Spleen (tissue), 11 donors: ENCODE data around the gene BABAM2. TPM values are rescaled to one million over a fixed set of nuclear protein-coding genes. Genes with fewer than 3 reads are reported as not detected.

Source experiments
- DNase-seq: peaks from one replicate; pipeline ENCODE4 v3.0.0-alpha.2; 2020
- H3K27ac ChIP-seq, 8 donors: fragments of 200-600 bp; sonication (generic) in 7 of 8; 1 replicate in 4 of 8; 2 replicates in 4 of 8; pipeline versions ENCODE4 v1.5.0 to v1.8.0; 2016 to 2021; ENCODE audit warnings: inconsistent platforms in 4 of 8, mild to moderate bottlenecking in 4 of 8, moderate library complexity in 1 of 8
- H3K27me3 ChIP-seq, 7 donors: fragments of 200-600 bp; sonication (generic) in 6 of 7; replicated peaks in 1 of 7; 1 replicate in 4 of 7; 2 replicates in 3 of 7; pipeline versions ENCODE4 v1.5.0 to v1.8.0; 2016 to 2021; ENCODE audit warnings: inconsistent platforms in 3 of 7, mild to moderate bottlenecking in 1 of 7
- H3K36me3 ChIP-seq, 6 donors: fragments of 200-600 bp; sonication (generic) in 5 of 6; 1 replicate in 4 of 6; 2 replicates in 2 of 6; pipeline versions ENCODE4 v1.5.0 to v1.8.0; 2016 to 2021; ENCODE audit warnings: inconsistent platforms in 2 of 6
- H3K4me1 ChIP-seq, 6 donors: fragments of 200-600 bp; sonication (generic) in 5 of 6; 1 replicate in 3 of 6; 2 replicates in 3 of 6; pipeline versions ENCODE4 v1.5.0 to v1.8.0; 2016 to 2021; ENCODE audit warnings: inconsistent platforms in 3 of 6
- H3K4me3 ChIP-seq, 8 donors: fragments of 200-600 bp; sonication (generic) in 7 of 8; 1 replicate in 4 of 8; 2 replicates in 4 of 8; pipeline versions ENCODE4 v1.5.0 to v1.8.0; 2016 to 2021; ENCODE audit warnings: inconsistent platforms in 4 of 8, mild to moderate bottlenecking in 4 of 8, moderate library complexity in 2 of 8
- H3K9me3 ChIP-seq, 8 donors: fragments of 200-600 bp; sonication (generic) in 7 of 8; 1 replicate in 4 of 8; 2 replicates in 4 of 8; pipeline versions ENCODE4 v1.5.0 to v1.8.0; 2016 to 2021; ENCODE audit warnings: inconsistent platforms in 4 of 8
- CTCF ChIP-seq, 11 experiments: fragments of 200-600 bp in 7 of 11; fragments of 450-650 bp in 4 of 11; sonication (generic) in 4 of 11; IDR thresholded peaks in 8 of 11; conservative IDR thresholded peaks in 3 of 11; 1 replicate in 7 of 11; 2 replicates in 4 of 11; pipeline versions ENCODE4 v1.4.0 to v1.8.0; 2016 to 2021; ENCODE audit warnings: antibody characterized with exemption in 11 of 11, inconsistent platforms in 4 of 11, mild to moderate bottlenecking in 1 of 11
- POLR2A ChIP-seq, 3 donors: fragments of 450-650 bp; IDR thresholded peaks; one replicate each; pipeline ENCODE4 v1.5.1; 2017; ENCODE audit warnings: antibody characterized with exemption in 3 of 3, mild to moderate bottlenecking in 1 of 3
- POLR2AphosphoS5 ChIP-seq, 3 donors: sonication (generic); formaldehyde crosslinking; IDR thresholded peaks; one replicate each; pipeline ENCODE4 v1.5.1; 2017; ENCODE audit warnings: antibody characterized with exemption in 3 of 3
- WGBS, 5 donors: extraction: QIAGEN DNeasy Blood & Tissue Kit in 3 of 5; methylation state at CpG; one replicate each; pipeline versions ENCODE4 v1.1.5 to v1.1.7; 2013 to 2018; 5-methylcytosine and 5-hydroxymethylcytosine counted together
- intact Hi-C: fragments of 100-400 bp; cut with DNase I; formaldehyde crosslinking; loops from one replicate; pipeline ENCODE4 v1.15.0; 2023; ENCODE audit warnings: low total_unique reads
- polyA plus RNA-seq, 3 donors: library from polyadenylated mRNA; stranded (reverse); fragments of 200-250 nt; gene quantifications; one replicate each; pipeline ENCODE4 v1.2.1, GENCODE V29; 2013
- total RNA-seq, 7 donors: library from RNA; depleted of rRNA in 3 of 7; stranded (reverse); fragments of >200 nt in 3 of 7; fragmentation: NEBNext Ultra II Directional in 4 of 7; extraction: Animal tissue kit (Norgen Biotek cat#: 25700) in 4 of 7; gene quantifications; one replicate each; pipeline versions ENCODE4 v1.1.0 to v1.2.1, GENCODE V29; 2016 to 2021
- donor health status: healthy with polysubstance abuse.
- donor health status: DM: no; HTN: no; CAD: no; lungs with moderate emphysema.
- donor health status: DM: no; HTN: no; CAD: no.
- donor health status: Bipolar disorder and iron deficiency.
- donor health status: healthy.
- donor health status: DM: no; HTN: no; CAD: no.
- donor health status: DM: yes; HTN: yes; CAD: no.

Gene BABAM2
- total and polyA plus RNA-seq, 10 donors = 16.1 to 70.1 (median 55.0) TPM

DNA sequence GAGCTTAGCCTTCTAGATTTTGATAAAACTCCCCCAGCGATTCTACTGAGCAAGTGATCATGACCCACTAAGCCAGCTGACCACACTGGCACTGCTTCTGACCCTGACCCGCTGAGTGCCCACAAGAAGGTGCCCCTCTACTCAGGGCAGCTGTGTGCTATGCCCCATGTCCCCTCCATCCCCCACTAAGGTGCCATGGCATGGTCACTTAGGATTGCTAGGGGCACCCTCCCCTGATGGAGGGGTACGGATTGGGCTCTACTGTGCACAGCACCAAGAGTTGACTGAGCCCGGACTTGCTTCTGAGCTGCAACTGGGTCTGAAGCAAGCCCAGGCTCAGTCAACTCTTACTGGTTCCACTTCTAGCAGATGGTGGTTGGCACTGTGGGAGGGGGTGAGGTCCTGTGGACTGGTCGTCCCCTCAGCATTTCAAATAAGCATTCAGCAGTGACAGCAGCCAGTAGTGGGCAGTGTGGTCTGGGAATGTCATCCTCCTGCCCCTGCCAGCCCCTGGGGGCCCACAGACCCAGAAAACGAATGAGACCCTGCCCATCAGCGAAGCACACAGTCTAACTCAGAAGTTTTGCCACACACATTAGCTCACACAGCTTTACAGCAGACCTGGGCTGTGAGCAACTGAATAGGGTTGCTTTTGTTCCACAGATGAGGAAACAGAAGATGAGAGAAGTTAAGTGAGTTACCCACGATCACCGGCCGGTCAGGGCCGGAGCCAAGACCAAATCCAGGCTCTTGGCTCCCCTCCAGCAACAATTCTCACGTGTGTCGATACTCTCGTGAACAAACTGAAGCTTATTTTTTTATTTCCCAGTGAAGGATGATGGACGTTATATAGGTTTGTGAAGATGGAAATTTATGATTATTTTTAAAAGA, 450.0 kb downstream of the BABAM2 start:
- H3K4me3 ChIP-seq = no peak overlapping the region
- H3K36me3 ChIP-seq = peaks cover 0 to 18% (median 0%) of the 10 kb centered on the region in 6 donors
- DNase-seq = peak; percentile 51
- intact Hi-C loops = no loop called here
- WGBS, 5 donors = 71 to 82% (median 75%) methylated on average over 12 to 15 of the region's 15 CpGs
- no peak overlapping the region for H3K27ac ChIP-seq
- H3K27me3 ChIP-seq = no peaks in the 10 kb centered on the region
- peaks cover 0 to 50% (median 21%) of the 10 kb centered on the region in 6 donors for H3K4me1 ChIP-seq
- TF ChIP-seq POLR2AphosphoS5 (IDR thresholded peaks at IDR 0.05) = no peak
- TF ChIP-seq POLR2A (IDR thresholded peaks at IDR 0.05) = no peak
- TF ChIP-seq CTCF (IDR thresholded peaks at IDR 0.05 in 8 of 11, conservative IDR thresholded peaks at IDR 0.05 in 3 of 11) = no peak
- H3K9me3 ChIP-seq = no peaks in the 10 kb centered on the region

GRCh38 chr2:28341208-28341891, 450.8 kb downstream of the BABAM2 start:
- Histone ChIP-seq H3K27me3 (no peaks in the 10 kb centered on the region), H3K36me3 (peaks cover 0 to 18% (median 0%) of the 10 kb centered on the region in 6 donors), H3K4me1 (peaks cover 0 to 50% (median 21%) of the 10 kb centered on the region in 6 donors), H3K27ac (peak overlapping the region in 4 of 8 donors; percentile 59 to 63 (median 60)), H3K4me3 (no peak overlapping the region), H3K9me3 (no peaks in the 10 kb centered on the region)
- TF ChIP-seq POLR2A (IDR thresholded peaks at IDR 0.05) (no peak), CTCF (IDR thresholded peaks at IDR 0.05 in 8 of 11, conservative IDR thresholded peaks at IDR 0.05 in 3 of 11) (no peak), POLR2AphosphoS5 (IDR thresholded peaks at IDR 0.05) (no peak)
- peak; percentile 14 for DNase-seq
- WGBS, 5 donors = 78 to 88% (median 83%) methylated on average over 17 of the region's 17 CpGs
- intact Hi-C loops = no loop called here

DNA sequence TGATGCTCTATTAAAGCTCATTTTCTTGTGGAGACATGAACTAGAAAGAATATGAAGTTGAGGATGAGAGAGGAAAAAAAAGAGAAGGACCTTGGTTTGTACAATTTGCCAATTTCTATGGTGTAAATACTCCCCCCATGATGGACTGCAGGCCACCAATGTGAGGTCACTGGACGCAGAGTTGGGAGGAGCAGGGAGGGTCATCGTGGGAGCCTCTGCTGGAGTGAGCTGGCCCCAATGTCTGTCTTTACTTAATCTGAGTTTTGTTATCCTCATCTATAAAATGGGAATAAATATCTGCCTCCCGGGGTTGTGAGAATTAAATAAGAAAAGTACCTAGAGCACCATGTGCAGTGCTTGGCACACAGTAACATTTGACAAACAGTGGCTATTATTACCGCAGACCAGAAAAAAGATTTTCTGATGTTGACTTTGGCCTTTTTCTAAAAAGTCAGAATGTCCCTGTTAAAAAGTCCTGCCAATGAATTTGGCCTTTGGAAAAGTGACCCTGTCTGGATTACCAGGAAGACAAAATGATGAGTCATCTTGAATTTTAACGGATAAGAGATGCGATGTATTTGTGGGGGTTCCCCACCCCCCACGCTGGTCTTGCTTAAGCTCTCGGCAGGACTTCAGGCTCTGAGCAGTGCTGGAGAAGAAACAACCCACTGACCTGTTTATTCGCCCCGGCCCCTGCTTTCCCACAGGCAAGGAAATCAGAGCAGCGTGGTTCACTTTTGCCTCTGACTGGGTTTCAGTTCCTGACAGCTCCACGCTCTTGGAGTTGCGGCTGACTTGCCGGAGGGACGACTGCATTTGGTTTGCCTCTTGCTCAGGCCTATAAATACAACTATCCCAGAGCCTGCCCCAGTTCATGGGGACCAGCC, 451.8 kb downstream of the BABAM2 start:
- Histone ChIP-seq H3K27me3 (no peaks in the 10 kb centered on the region), H3K9me3 (no peaks in the 10 kb centered on the region), H3K27ac (peak overlapping the region in 7 of 8 donors; percentile 23 to 63 (median 59)), H3K4me1 (peaks cover 0 to 50% (median 22%) of the 10 kb centered on the region in 6 donors), H3K36me3 (peaks cover 0 to 18% (median 0%) of the 10 kb centered on the region in 6 donors), H3K4me3 (no peak overlapping the region)
- TF ChIP-seq CTCF (IDR thresholded peaks at IDR 0.05 in 8 of 11, conservative IDR thresholded peaks at IDR 0.05 in 3 of 11) (no peak), POLR2A (IDR thresholded peaks at IDR 0.05) (no peak), POLR2AphosphoS5 (IDR thresholded peaks at IDR 0.05) (peak in 2 of 3 donors; percentile 30 to 38)
- 50 to 70% (median 59%) methylated on average over 15 of the region's 15 CpGs for WGBS, 5 donors
- DNase-seq = peak; percentile 57
- intact Hi-C loops = no loop called here
